Measurements from ENCODE around the gene GOLGA8Q.
"Not testable (repeated sequence)": the region's sequence is repeated elsewhere in the genome, so short reads cannot be mapped to it uniquely, and the experiment has no call there.

DNA sequence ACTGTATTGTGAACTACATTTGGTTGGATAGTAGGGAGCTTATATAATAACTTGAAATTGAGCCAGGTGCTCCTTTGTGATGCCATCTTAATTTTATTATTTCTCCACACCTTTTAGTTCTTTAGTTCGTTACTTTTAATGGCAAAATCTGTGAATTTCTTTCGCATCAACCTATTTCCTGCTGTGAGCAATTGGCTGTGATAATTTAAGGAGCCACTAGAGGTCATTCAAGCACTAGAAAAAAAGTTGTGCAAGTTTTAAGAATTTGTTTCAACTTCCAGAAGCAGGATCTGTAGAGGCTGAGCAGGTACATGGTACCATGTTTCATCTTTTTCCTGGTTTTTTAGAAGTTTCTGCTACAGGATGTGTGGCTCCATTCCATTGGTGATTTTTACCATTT is 47.1 kb downstream of the GOLGA8Q start:
- not testable (repeated sequence) for TF ChIP-seq ZNF785 (CRISPR knock-in tag; IDR thresholded peaks at IDR 0.05); RFX1 (IDR thresholded peaks at IDR 0.05); ELK1 (CRISPR knock-in tag; IDR thresholded peaks at IDR 0.05); SAFB2 (IDR thresholded peaks at IDR 0.05; ENCODE audit: borderline replicate concordance, low read depth, low read length, severe bottlenecking); ZBTB7A (IDR thresholded peaks at IDR 0.05; ENCODE audit: borderline replicate concordance, control insufficient read depth, low read depth, low read length); MCM3 (IDR thresholded peaks at IDR 0.05); RBBP5 (IDR thresholded peaks at IDR 0.05; ENCODE audit: borderline replicate concordance, insufficient read depth, low read length, poor library complexity, severe bottlenecking); ZNF263 (CRISPR knock-in tag; IDR thresholded peaks at IDR 0.05; ENCODE audit: borderline replicate concordance); EZH2 (IDR thresholded peaks at IDR 0.05; ENCODE audit: borderline replicate concordance, low read depth, low read length)
- TF ChIP-seq, protein P1, sequence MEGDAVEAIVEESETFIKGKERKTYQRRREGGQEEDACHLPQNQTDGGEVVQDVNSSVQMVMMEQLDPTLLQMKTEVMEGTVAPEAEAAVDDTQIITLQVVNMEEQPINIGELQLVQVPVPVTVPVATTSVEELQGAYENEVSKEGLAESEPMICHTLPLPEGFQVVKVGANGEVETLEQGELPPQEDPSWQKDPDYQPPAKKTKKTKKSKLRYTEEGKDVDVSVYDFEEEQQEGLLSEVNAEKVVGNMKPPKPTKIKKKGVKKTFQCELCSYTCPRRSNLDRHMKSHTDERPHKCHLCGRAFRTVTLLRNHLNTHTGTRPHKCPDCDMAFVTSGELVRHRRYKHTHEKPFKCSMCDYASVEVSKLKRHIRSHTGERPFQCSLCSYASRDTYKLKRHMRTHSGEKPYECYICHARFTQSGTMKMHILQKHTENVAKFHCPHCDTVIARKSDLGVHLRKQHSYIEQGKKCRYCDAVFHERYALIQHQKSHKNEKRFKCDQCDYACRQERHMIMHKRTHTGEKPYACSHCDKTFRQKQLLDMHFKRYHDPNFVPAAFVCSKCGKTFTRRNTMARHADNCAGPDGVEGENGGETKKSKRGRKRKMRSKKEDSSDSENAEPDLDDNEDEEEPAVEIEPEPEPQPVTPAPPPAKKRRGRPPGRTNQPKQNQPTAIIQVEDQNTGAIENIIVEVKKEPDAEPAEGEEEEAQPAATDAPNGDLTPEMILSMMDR (IDR thresholded peaks at IDR 0.05 in 2 of 3, conservative IDR thresholded peaks at IDR 0.05 in 1 of 3; ENCODE audit: insufficient read depth in 2 of 3, low read depth in 1 of 3, low read length in 3 of 3): not testable (repeated sequence)
- TF ChIP-seq, protein P2, sequence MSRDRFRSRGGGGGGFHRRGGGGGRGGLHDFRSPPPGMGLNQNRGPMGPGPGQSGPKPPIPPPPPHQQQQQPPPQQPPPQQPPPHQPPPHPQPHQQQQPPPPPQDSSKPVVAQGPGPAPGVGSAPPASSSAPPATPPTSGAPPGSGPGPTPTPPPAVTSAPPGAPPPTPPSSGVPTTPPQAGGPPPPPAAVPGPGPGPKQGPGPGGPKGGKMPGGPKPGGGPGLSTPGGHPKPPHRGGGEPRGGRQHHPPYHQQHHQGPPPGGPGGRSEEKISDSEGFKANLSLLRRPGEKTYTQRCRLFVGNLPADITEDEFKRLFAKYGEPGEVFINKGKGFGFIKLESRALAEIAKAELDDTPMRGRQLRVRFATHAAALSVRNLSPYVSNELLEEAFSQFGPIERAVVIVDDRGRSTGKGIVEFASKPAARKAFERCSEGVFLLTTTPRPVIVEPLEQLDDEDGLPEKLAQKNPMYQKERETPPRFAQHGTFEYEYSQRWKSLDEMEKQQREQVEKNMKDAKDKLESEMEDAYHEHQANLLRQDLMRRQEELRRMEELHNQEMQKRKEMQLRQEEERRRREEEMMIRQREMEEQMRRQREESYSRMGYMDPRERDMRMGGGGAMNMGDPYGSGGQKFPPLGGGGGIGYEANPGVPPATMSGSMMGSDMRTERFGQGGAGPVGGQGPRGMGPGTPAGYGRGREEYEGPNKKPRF (IDR thresholded peaks at IDR 0.05; ENCODE audit: low read depth, low read length): not testable (repeated sequence)
- TF ChIP-seq, protein P3, sequence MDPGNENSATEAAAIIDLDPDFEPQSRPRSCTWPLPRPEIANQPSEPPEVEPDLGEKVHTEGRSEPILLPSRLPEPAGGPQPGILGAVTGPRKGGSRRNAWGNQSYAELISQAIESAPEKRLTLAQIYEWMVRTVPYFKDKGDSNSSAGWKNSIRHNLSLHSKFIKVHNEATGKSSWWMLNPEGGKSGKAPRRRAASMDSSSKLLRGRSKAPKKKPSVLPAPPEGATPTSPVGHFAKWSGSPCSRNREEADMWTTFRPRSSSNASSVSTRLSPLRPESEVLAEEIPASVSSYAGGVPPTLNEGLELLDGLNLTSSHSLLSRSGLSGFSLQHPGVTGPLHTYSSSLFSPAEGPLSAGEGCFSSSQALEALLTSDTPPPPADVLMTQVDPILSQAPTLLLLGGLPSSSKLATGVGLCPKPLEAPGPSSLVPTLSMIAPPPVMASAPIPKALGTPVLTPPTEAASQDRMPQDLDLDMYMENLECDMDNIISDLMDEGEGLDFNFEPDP (CRISPR knock-in tag; IDR thresholded peaks at IDR 0.05): not testable (repeated sequence)
